HG03097 (cell line): ENCODE measurements around the gene RBBP8NL.

Experiments used
- ATAC-seq: cut with Tn5 transposase; IDR thresholded peaks from one replicate; pipeline ENCODE4 v1.9.1; 2021; ENCODE audit not compliant: unreplicated experiment, low FRiP score

Gene RBBP8NL

GRCh38 chr20:62395311-62396242 is 31.8 kb downstream of the RBBP8NL start:
- no peak for ATAC-seq

- no peak for ATAC-seq
These were observed 32.8 kb downstream of the RBBP8NL start for GRCh38 chr20:62394248-62395245.

- ATAC-seq, result no peak
These were observed 33.5 kb downstream of the RBBP8NL start for GRCh38 chr20:62393830-62394229.

GRCh38 chr20:62393335-62393665 is 34.0 kb downstream of the RBBP8NL start:
- no peak for ATAC-seq

GRCh38 chr20:62392621-62393334 is 34.6 kb downstream of the RBBP8NL start:
- no peak for ATAC-seq

GRCh38 chr20:62392077-62392418 is 35.3 kb downstream of the RBBP8NL start:
- ATAC-seq, result no peak

GRCh38 chr20:62391165-62392076 is 35.9 kb downstream of the RBBP8NL start:
- no peak for ATAC-seq

- no peak for ATAC-seq
These were observed 36.8 kb downstream of the RBBP8NL start for GRCh38 chr20:62390317-62391164.

GRCh38 chr20:62389601-62390087 is 37.7 kb downstream of the RBBP8NL start:
- no peak for ATAC-seq

GRCh38 chr20:62388839-62389600 is 38.3 kb downstream of the RBBP8NL start:
- no peak for ATAC-seq

GRCh38 chr20:62387933-62388635 is 39.3 kb downstream of the RBBP8NL start:
- ATAC-seq, result no peak

GRCh38 chr20:62387219-62387913 is 40.0 kb downstream of the RBBP8NL start:
- no peak for ATAC-seq

- ATAC-seq, result peak; percentile 71
These were observed 40.7 kb downstream of the RBBP8NL start, which contains the start of gene RPS21 for GRCh38 chr20:62386383-62387218. TSS of gene RPS21 (plus strand) at chr20:62387103. CDS start at chr20:62387339, 236 bp downstream.

- ATAC-seq, result peak; percentile 49
These were observed 44.8 kb downstream of the RBBP8NL start for GRCh38 chr20:62382306-62383198.

GRCh38 chr20:62381842-62382241 is 45.5 kb downstream of the RBBP8NL start:
- ATAC-seq, result no peak
